GM10248 (cell line): ENCODE results near the gene CHCHD6.

Experiments used
- CTCF ChIA-PET: fragments of 300-600 bp; sonication (Branson Sonifier 250); formaldehyde crosslinking; extraction: SDS; loops from one replicate; lab custom pipeline; 2021; ENCODE audit warnings: antibody characterized with exemption; lab: Yijun Ruan, JAX
- POLR2A ChIA-PET: fragments of 350-650 bp; sonication (Branson Sonifier 250); formaldehyde crosslinking; extraction: SDS; loops from one replicate; lab custom pipeline; 2020; ENCODE audit warnings: antibody characterized with exemption; lab: Yijun Ruan, JAX
- DNase-seq: peaks from one replicate; pipeline ENCODE4 v3.0.0; 2012; ENCODE audit errors: extremely low spot score
- CTCF ChIP-seq: IDR thresholded peaks from 2 replicates; pipeline ENCODE4 v1.5.1; 2012; ENCODE audit warnings: mild to moderate bottlenecking, low read depth; ENCODE audit errors: extremely low read depth, missing control alignments, control extremely low read depth

The CHCHD6 gene

GRCh38 chr3:126732281-126733060 lies 28.4 kb downstream of the CHCHD6 start:
- no peak for TF ChIP-seq CTCF
- ChIA-PET POLR2A (no interaction called here), CTCF (interaction anchor here (0.9 kb wide), 1 partner anchor 54 kb away, joined by 3 read pairs; no protein-coding TSS in a partner anchor)
- no peak for DNase-seq

GRCh38 chr3:126733061-126733430 lies 29.0 kb downstream of the CHCHD6 start:
- CTCF ChIA-PET: interaction anchor here (0.9 kb wide), 1 partner anchor 54 kb away, joined by 3 read pairs; no protein-coding TSS in a partner anchor
- POLR2A ChIA-PET: no interaction called here
- TF ChIP-seq CTCF: no peak

GRCh38 chr3:126734106-126734723 lies 30.2 kb downstream of the CHCHD6 start:
- no peak for TF ChIP-seq CTCF
- CTCF ChIA-PET: no interaction called here
- DNase-seq: no peak
- POLR2A ChIA-PET: no interaction called here

More at GRCh38 chr3:126733061-126733430, 29.0 kb downstream of the CHCHD6 start:
- no peak for DNase-seq

DNA sequence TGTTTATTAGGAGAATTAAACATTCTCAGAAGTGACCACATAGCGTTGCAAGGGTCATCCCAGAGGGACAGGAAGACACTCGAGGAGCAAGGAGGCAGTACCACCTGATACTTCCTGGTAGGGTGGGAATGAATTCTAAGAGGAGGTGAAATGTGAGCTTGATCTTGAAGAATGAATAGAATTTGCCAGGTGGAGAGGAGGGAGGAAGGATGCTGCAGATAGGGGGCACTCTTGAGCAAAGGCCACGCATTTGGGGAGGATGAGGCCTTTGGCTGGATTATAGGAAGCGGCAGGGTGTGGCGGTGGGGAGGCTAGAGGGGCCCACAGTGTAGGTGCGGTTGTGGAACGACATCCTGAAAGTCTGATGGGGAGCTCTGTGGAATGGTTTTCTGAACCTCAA lies 33.5 kb downstream of the CHCHD6 start:
- no peak for TF ChIP-seq CTCF
- no peak for DNase-seq
- ChIA-PET CTCF (interaction anchor here (0.7 to 1.5 kb wide), 3 partner anchors 14 to 19 kb away, joined by 3 to 7 read pairs (median 3); no protein-coding TSS in a partner anchor), POLR2A (no interaction called here)

DNA sequence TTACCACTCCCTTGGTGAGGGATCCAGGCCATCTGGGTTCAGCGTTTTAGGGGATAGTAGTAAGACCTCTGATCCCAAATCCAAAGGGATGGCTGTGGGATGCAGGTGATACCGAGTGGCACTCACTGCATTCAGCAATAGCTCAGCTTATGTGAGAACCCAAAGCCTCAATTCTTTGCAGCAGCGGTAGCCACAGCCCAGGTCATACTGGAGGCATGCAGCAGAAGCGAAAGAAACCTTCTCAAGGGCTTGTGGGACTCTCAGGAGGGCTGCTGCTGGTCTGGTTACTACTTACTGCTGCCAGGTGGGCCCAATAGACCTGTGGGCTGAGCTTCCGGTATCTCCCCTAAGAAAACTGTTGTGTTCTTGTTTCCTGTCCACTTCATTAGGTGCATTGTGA lies 38.0 kb downstream of the CHCHD6 start:
- POLR2A ChIA-PET: no interaction called here
- CTCF ChIA-PET: no interaction called here
- DNase-seq: no peak
- TF ChIP-seq CTCF: no peak

- ChIA-PET CTCF (interaction anchor here (1.4 kb wide), 1 partner anchor 9 kb away, joined by 9 read pairs; no protein-coding TSS in a partner anchor), POLR2A (no interaction called here)
- DNase-seq: no peak
- TF ChIP-seq CTCF: no peak
Measured at GRCh38 chr3:126743350-126743749, 39.3 kb downstream of the CHCHD6 start.
